BJ (cell line): ENCODE measurements around the gene DCP2. TPM values are rescaled to one million over a fixed set of nuclear protein-coding genes. Genes with fewer than 3 reads are reported as not detected.

Source experiments
- CTCF ChIA-PET: fragments of 350-600 bp; formaldehyde crosslinking; extraction: SDS; loops from one replicate; lab custom pipeline; 2021; ENCODE audit warnings: antibody characterized with exemption, inconsistent platforms; lab: Yijun Ruan, JAX
- POLR2A ChIA-PET: fragments of 300-600 bp; sonication (Branson Sonifier 250); formaldehyde crosslinking; extraction: SDS; loops from one replicate; lab custom pipeline; 2021; ENCODE audit warnings: antibody characterized with exemption; lab: Charles Lee
- DNase-seq: peaks from one replicate; pipeline ENCODE4 v3.0.0-alpha.2; 2011; ENCODE audit warnings: low read depth
- H3K27me3 ChIP-seq: 2 replicates; pipeline ENCODE4 v1.6.0; 2011; ENCODE audit warnings: low read length; ENCODE audit not compliant: control insufficient read depth, insufficient read depth
- H3K36me3 ChIP-seq: 2 replicates; pipeline ENCODE4 v1.5.1; 2011; ENCODE audit warnings: low read length; ENCODE audit not compliant: control insufficient read depth, insufficient read depth
- H3K4me3 ChIP-seq: 2 replicates; pipeline ENCODE4 v1.5.1; 2011; ENCODE audit warnings: low read depth, mild to moderate bottlenecking, control low read depth, low read length
- CTCF ChIP-seq: IDR thresholded peaks from 2 replicates; pipeline ENCODE4 v1.5.1; 2011; ENCODE audit warnings: low read depth, mild to moderate bottlenecking, control low read depth, inconsistent platforms, low read length, moderate library complexity; ENCODE audit not compliant: insufficient read depth
- polyA plus RNA-seq: library from polyadenylated mRNA; depleted of rRNA; stranded (reverse); fragments of >200 nt; gene quantifications from 2 replicates; pipeline ENCODE4 v1.2.3, GENCODE V29; 2011

The DCP2 gene
- polyA plus RNA-seq, 1 experiment: 6.4 TPM

DNA sequence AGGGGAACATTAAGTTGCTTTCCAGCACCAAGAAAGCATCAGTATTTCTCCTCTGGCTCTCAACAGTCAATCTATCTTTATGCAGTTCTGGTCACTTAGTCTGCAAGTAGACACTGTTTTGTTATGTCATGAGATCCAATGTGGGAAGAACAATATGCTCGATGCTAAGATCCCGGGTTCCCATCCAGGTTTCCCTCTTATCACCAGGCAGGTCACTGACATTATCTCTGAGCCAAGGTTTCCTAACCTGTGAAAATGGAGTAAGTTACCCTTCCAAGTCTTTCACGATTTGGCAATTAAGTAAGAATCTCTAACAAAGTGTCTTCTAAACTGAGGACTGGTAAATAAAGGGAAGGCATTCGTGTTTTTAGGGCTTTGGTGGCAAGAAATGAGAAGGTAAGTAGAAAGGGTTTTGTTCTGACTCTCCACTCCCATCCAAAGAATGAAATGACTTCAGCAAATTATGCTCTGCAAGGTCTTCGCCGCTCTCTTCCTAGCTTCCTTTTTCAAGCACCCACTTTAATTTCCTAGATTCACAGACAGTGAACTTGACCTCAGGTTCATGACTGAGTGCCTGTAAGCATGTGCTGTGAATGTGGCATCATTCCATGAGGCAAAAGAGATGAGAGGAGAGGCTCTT, 86.4 kb downstream of the DCP2 start:
- DNase-seq: no peak
- H3K27me3 ChIP-seq: no peaks in the 10 kb centered on the region; the same call in 1 of the 2 replicates
- ChIA-PET CTCF (interaction anchor here (1.4 kb wide), 1 partner anchor 19 kb away, joined by 4 read pairs; no protein-coding TSS in a partner anchor), POLR2A (no interaction called here)
- peaks cover 6% of the 10 kb centered on the region; the same call in 1 of the 2 replicates for H3K36me3 ChIP-seq
- no peak overlapping the region for H3K4me3 ChIP-seq
- TF ChIP-seq CTCF: no peak

DNA sequence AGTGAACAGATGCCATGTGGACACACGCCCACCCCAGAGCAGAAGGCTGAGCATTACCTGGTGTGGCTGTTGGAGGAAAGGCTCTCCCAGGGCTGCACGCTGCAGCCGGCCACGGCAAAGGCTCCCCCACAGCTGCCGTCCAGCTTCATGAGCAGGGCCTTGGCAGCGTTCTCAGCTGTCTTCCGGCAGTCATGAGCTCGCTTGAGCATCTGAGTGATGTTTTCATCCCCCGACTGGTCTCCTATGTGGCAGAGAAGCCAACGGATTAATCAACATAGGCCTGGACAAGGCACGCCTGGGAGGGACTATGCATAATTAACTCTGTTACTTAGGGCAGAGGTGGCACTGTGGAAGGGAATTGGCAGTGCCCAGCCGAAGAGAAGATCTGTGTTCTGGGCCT, 87.3 kb downstream of the DCP2 start:
- Histone ChIP-seq H3K27me3 (no peaks in the 10 kb centered on the region; the same call in 1 of the 2 replicates), H3K36me3 (peaks cover 6% of the 10 kb centered on the region; the same call in 1 of the 2 replicates), H3K4me3 (no peak overlapping the region)
- no peak for DNase-seq
- no peak for TF ChIP-seq CTCF
- ChIA-PET CTCF (no interaction called here), POLR2A (no interaction called here)

- Histone ChIP-seq H3K36me3 (peaks cover 6% of the 10 kb centered on the region; the same call in 1 of the 2 replicates), H3K27me3 (no peaks in the 10 kb centered on the region; the same call in 1 of the 2 replicates), H3K4me3 (no peak overlapping the region)
- ChIA-PET CTCF (no interaction called here), POLR2A (no interaction called here)
- TF ChIP-seq CTCF: no peak
- no peak for DNase-seq
These were observed 88.2 kb downstream of the DCP2 start for GRCh38 chr5:113064806-113065205.

GRCh38 chr5:113065626-113066025, 89.0 kb downstream of the DCP2 start:
- Histone ChIP-seq H3K4me3 (no peak overlapping the region), H3K27me3 (no peaks in the 10 kb centered on the region; the same call in 1 of the 2 replicates), H3K36me3 (peaks cover 6% of the 10 kb centered on the region)
- POLR2A ChIA-PET: no interaction called here
- CTCF ChIA-PET: no interaction called here
- DNase-seq: no peak
- no peak for TF ChIP-seq CTCF

GRCh38 chr5:113067635-113068344, 91.2 kb downstream of the DCP2 start:
- ChIA-PET POLR2A (no interaction called here), CTCF (interaction anchor here (0.9 to 1.0 kb wide), 2 partner anchors 58 to 71 kb away, joined by 3 read pairs; no protein-coding TSS in a partner anchor)
- DNase-seq: no peak

More at GRCh38 chr5:113067635-113068344, 91.2 kb downstream of the DCP2 start:
- Histone ChIP-seq H3K36me3 (peaks cover 6% of the 10 kb centered on the region), H3K27me3 (no peaks in the 10 kb centered on the region; the same call in 1 of the 2 replicates), H3K4me3 (no peak overlapping the region)
- no peak for TF ChIP-seq CTCF
